GM21825 (cell line): ENCODE measurements around the gene S100A10.

Source experiments
- ATAC-seq: cut with Tn5 transposase; IDR thresholded peaks from one replicate; pipeline ENCODE4 v1.9.1; 2021; ENCODE audit warnings: mild to moderate bottlenecking, moderate library complexity; ENCODE audit not compliant: unreplicated experiment

S100A10 gene

GRCh38 chr1:151993734-151994496, at the start of gene S100A10:
S100A10 (minus strand) TSS chr1:151993859; CDS start chr1:151986230, 7,629 bp downstream.
- ATAC-seq = no peak

- no peak for ATAC-seq
These were observed 48.4 kb upstream of the S100A10 start for GRCh38 chr1:152042030-152042429.

- ATAC-seq = no peak
These were observed 46.2 kb upstream of the S100A10 start for GRCh38 chr1:152039886-152040285.

GRCh38 chr1:152039461-152039860, 45.8 kb upstream of the S100A10 start:
- ATAC-seq = no peak

- no peak for ATAC-seq
These were observed 45.2 kb upstream of the S100A10 start for GRCh38 chr1:152038871-152039270.

GRCh38 chr1:152036267-152037216, 42.9 kb upstream of the S100A10 start, which contains the start of gene S100A11:
S100A11 (minus strand) TSS chr1:152037004; CDS start chr1:152036915, 89 bp downstream.
- ATAC-seq = no peak

GRCh38 chr1:152035539-152036266, 42.0 kb upstream of the S100A10 start:
- no peak for ATAC-seq

GRCh38 chr1:152034654-152035538, 41.2 kb upstream of the S100A10 start:
- ATAC-seq = peak; percentile 50

- peak; percentile 23 for ATAC-seq
These were observed 40.6 kb upstream of the S100A10 start for GRCh38 chr1:152034324-152034653.

- ATAC-seq = no peak
These were observed 36.2 kb upstream of the S100A10 start for GRCh38 chr1:152029929-152030211.

GRCh38 chr1:152029144-152029928, 35.7 kb upstream of the S100A10 start:
- ATAC-seq = no peak

GRCh38 chr1:152026895-152027294, 33.2 kb upstream of the S100A10 start:
- ATAC-seq = no peak

GRCh38 chr1:152024223-152024622, 30.6 kb upstream of the S100A10 start:
- no peak for ATAC-seq

- ATAC-seq = no peak
These were observed 29.6 kb upstream of the S100A10 start for GRCh38 chr1:152023221-152023620.

- ATAC-seq = no peak
These were observed 28.8 kb upstream of the S100A10 start for GRCh38 chr1:152022474-152022873.

- ATAC-seq = no peak
These were observed 27.9 kb upstream of the S100A10 start for GRCh38 chr1:152021569-152021968.

- no peak for ATAC-seq
These were observed 27.2 kb upstream of the S100A10 start for GRCh38 chr1:152020849-152021248.

- no peak for ATAC-seq
These were observed 24.9 kb upstream of the S100A10 start for GRCh38 chr1:152018537-152018936.

- ATAC-seq = no peak
These were observed 22.1 kb upstream of the S100A10 start for GRCh38 chr1:152015766-152016165.

- ATAC-seq = no peak
These were observed 21.3 kb upstream of the S100A10 start for GRCh38 chr1:152014943-152015342.
